ENCODE measurements around the gene GLT1D1. TPM values are rescaled to one million over a fixed set of nuclear protein-coding genes. Genes with fewer than 3 reads are reported as not detected.

GLT1D1 gene
- total RNA-seq, 1 donor from 2014 or later, result 5.4 TPM

- H3K27ac ChIP-seq, result no peak overlapping the region
- H3K4me1 Mint-ChIP-seq, result peaks cover 37% of the 10 kb centered on the region
- no peak overlapping the region for H3K27ac Mint-ChIP-seq
- no peaks in the 10 kb centered on the region for H3K79me2 ChIP-seq (ENCODE audit: low read depth)
- H3K9ac ChIP-seq, result no peak overlapping the region
- H3K4me3 ChIP-seq, result no peak overlapping the region
- peaks cover 5% of the 10 kb centered on the region for H3K9me3 Mint-ChIP-seq
- H3K27me3 Mint-ChIP-seq (ENCODE audit: insufficient read depth, low read depth), result peaks cover 3% of the 10 kb centered on the region
- no peaks in the 10 kb centered on the region for H4K20me1 ChIP-seq (ENCODE audit: low read depth)
- peaks cover 4% of the 10 kb centered on the region for H3F3A ChIP-seq (ENCODE audit: low read depth)
- no peaks in the 10 kb centered on the region for H3K36me3 ChIP-seq
- TF ChIP-seq EZH2phosphoT487 (IDR thresholded peaks at IDR 0.05), result no peak
- no peak for TF ChIP-seq CTCF (IDR thresholded peaks at IDR 0.05)
- no peak for TF ChIP-seq EZH2 (IDR thresholded peaks at IDR 0.05)
- no peaks in the 10 kb centered on the region for H3K9me3 ChIP-seq (ENCODE audit: low read depth)
- H3K4me2 ChIP-seq, result no peak overlapping the region
- H2AFZ ChIP-seq (replicated peaks), result no peak overlapping the region
- H3K4me3 Mint-ChIP-seq, result no peak overlapping the region
- no peaks in the 10 kb centered on the region for H3K27me3 ChIP-seq
- no peak for DNase-seq (ENCODE audit: low spot score)
- no peaks in the 10 kb centered on the region for H3K36me3 Mint-ChIP-seq
- peaks cover 2% of the 10 kb centered on the region for H3K4me1 ChIP-seq
Measured at GRCh38 chr12:128986957-128987356, 133.7 kb downstream of the GLT1D1 start.

- Histone ChIP-seq H3K79me2 (ENCODE audit: low read depth) (no peaks in the 10 kb centered on the region), H3K27me3 (no peaks in the 10 kb centered on the region), H3K4me2 (no peak overlapping the region), H3K4me3 (no peak overlapping the region), H3F3A (ENCODE audit: low read depth) (no peaks in the 10 kb centered on the region), H2AFZ (replicated peaks) (no peak overlapping the region), H4K20me1 (ENCODE audit: low read depth) (no peaks in the 10 kb centered on the region), H3K9me3 (ENCODE audit: low read depth) (no peaks in the 10 kb centered on the region), H3K4me1 (no peaks in the 10 kb centered on the region), H3K36me3 (no peaks in the 10 kb centered on the region), H3K27ac (no peak overlapping the region), H3K9ac (no peak overlapping the region)
- Mint-ChIP-seq H3K36me3 (no peaks in the 10 kb centered on the region), H3K27me3 (ENCODE audit: insufficient read depth, low read depth) (no peaks in the 10 kb centered on the region), H3K9me3 (peaks cover 5% of the 10 kb centered on the region), H3K27ac (no peak overlapping the region), H3K4me3 (no peak overlapping the region), H3K4me1 (peaks cover 16% of the 10 kb centered on the region)
- no peak for DNase-seq (ENCODE audit: low spot score)
- no peak for TF ChIP-seq CTCF (IDR thresholded peaks at IDR 0.05)
- TF ChIP-seq EZH2 (IDR thresholded peaks at IDR 0.05), result no peak
- TF ChIP-seq EZH2phosphoT487 (IDR thresholded peaks at IDR 0.05), result no peak
Measured at GRCh38 chr12:128989287-128989686, 136.0 kb downstream of the GLT1D1 start.

GRCh38 chr12:128991716-128992115 is 138.4 kb downstream of the GLT1D1 start:
- no peaks in the 10 kb centered on the region for H3K4me1 ChIP-seq
- H3K36me3 Mint-ChIP-seq, result no peaks in the 10 kb centered on the region
- H2AFZ ChIP-seq (replicated peaks), result no peak overlapping the region
- no peak overlapping the region for H3K4me2 ChIP-seq
- H3K4me3 ChIP-seq, result no peak overlapping the region
- H3K9me3 Mint-ChIP-seq, result peaks cover 5% of the 10 kb centered on the region
- TF ChIP-seq EZH2 (IDR thresholded peaks at IDR 0.05) (no peak), CTCF (IDR thresholded peaks at IDR 0.05) (no peak), EZH2phosphoT487 (IDR thresholded peaks at IDR 0.05) (no peak)
- no peak overlapping the region for H3K27ac ChIP-seq
- no peaks in the 10 kb centered on the region for H4K20me1 ChIP-seq (ENCODE audit: low read depth)
- H3K4me1 Mint-ChIP-seq, result peaks cover 9% of the 10 kb centered on the region
- H3K79me2 ChIP-seq (ENCODE audit: low read depth), result no peaks in the 10 kb centered on the region
- peaks cover 2% of the 10 kb centered on the region for H3K27me3 Mint-ChIP-seq (ENCODE audit: insufficient read depth, low read depth)
- no peak for DNase-seq (ENCODE audit: low spot score)
- no peak overlapping the region for H3K27ac Mint-ChIP-seq
- no peaks in the 10 kb centered on the region for H3K36me3 ChIP-seq
- H3K27me3 ChIP-seq, result no peaks in the 10 kb centered on the region
- H3K9ac ChIP-seq, result no peak overlapping the region
- H3K9me3 ChIP-seq (ENCODE audit: low read depth), result no peaks in the 10 kb centered on the region
- H3F3A ChIP-seq (ENCODE audit: low read depth), result no peaks in the 10 kb centered on the region
- H3K4me3 Mint-ChIP-seq, result no peak overlapping the region
